Measurements from ENCODE around the gene MEGF8.

- TF ChIP-seq CTCF (IDR thresholded peaks at IDR 0.05) (no peak), POLR2A (IDR thresholded peaks at IDR 0.05) (no peak)
Measured at GRCh38 chr19:42409477-42409876, 84.0 kb downstream of the MEGF8 start.

Data from breast epithelium (tissue), 3 donors.